Neuronal stem cell (in vitro differentiated cells): ENCODE measurements around the gene PDZD2.

Source experiments
- DNase-seq: peaks from one replicate; pipeline ENCODE4 v3.0.0-alpha.2; 2013; ENCODE audit warnings: low spot score
- H2AFZ ChIP-seq: one replicate; pipeline ENCODE4 v1.6.1; 2013; ENCODE audit warnings: mild to moderate bottlenecking, low read length, inconsistent platforms
- H2AK5ac ChIP-seq: 2 replicates; pipeline ENCODE4 v1.6.1; 2013; ENCODE audit warnings: low read depth, mild to moderate bottlenecking, inconsistent platforms, low read length, moderate library complexity, mixed read lengths
- H2BK120ac ChIP-seq: 2 replicates; pipeline ENCODE4 v1.6.1; 2013; ENCODE audit warnings: low read depth, mild to moderate bottlenecking, inconsistent platforms, low read length, moderate library complexity, mixed read lengths
- H2BK12ac ChIP-seq: one replicate; pipeline ENCODE4 v1.6.1; 2013; ENCODE audit warnings: low read length, inconsistent platforms
- H2BK15ac ChIP-seq: 2 replicates; pipeline ENCODE4 v1.6.1; 2013; ENCODE audit warnings: mild to moderate bottlenecking, low read length, inconsistent platforms, mixed read lengths
- H2BK5ac ChIP-seq: one replicate; pipeline ENCODE4 v1.6.1; 2013; ENCODE audit warnings: inconsistent platforms, mild to moderate bottlenecking, low read length, moderate library complexity
- H3K14ac ChIP-seq: one replicate; pipeline ENCODE4 v1.6.1; 2013; ENCODE audit warnings: low read length, inconsistent platforms
- H3K18ac ChIP-seq: 2 replicates; pipeline ENCODE4 v1.6.1; 2013; ENCODE audit warnings: low read length, inconsistent platforms
- H3K23ac ChIP-seq: 2 replicates; pipeline ENCODE4 v1.6.1; 2013; ENCODE audit warnings: low read depth, mild to moderate bottlenecking, mixed read lengths, low read length, inconsistent platforms; ENCODE audit not compliant: poor library complexity
- H3K27ac ChIP-seq: replicated peaks from 3 replicates; pipeline ENCODE4 v1.5.1; 2013; ENCODE audit warnings: low read length, inconsistent platforms
- H3K27me3 ChIP-seq, 3 experiments: 2 replicates each; pipeline ENCODE4 v1.6.1; 2013; ENCODE audit warnings: low read length in 3 of 3, mild to moderate bottlenecking in 2 of 3, inconsistent platforms in 1 of 3, low read depth in 1 of 3, mixed read lengths in 1 of 3, moderate library complexity in 1 of 3; ENCODE audit not compliant: control insufficient read depth in 3 of 3, insufficient read depth in 3 of 3
- H3K36me3 ChIP-seq, 2 donors: replicated peaks in 1 of 2; 2 replicates each; pipeline ENCODE4 v1.6.1; 2013; ENCODE audit warnings: low read length in 2 of 2; ENCODE audit not compliant: control insufficient read depth in 2 of 2, insufficient read depth in 2 of 2
- H3K4ac ChIP-seq: 2 replicates; pipeline ENCODE4 v1.6.1; 2013; ENCODE audit warnings: inconsistent platforms, mild to moderate bottlenecking, low read length, moderate library complexity
- H3K4me1 ChIP-seq, 2 donors: 1 replicate in 1 of 2; 2 replicates in 1 of 2; pipeline ENCODE4 v1.6.1; 2013; ENCODE audit warnings: low read length in 2 of 2, low read depth in 1 of 2; ENCODE audit not compliant: control insufficient read depth in 2 of 2, insufficient read depth in 1 of 2
- H3K4me2 ChIP-seq: one replicate; pipeline ENCODE4 v1.6.1; 2013; ENCODE audit warnings: mild to moderate bottlenecking, low read length, inconsistent platforms; ENCODE audit not compliant: insufficient read depth, poor library complexity, severe bottlenecking
- H3K4me3 ChIP-seq, 2 donors: 2 replicates each; pipeline ENCODE4 v1.5.1; 2013; ENCODE audit warnings: low read length in 2 of 2, mild to moderate bottlenecking in 2 of 2, inconsistent platforms in 1 of 2, moderate library complexity in 1 of 2
- H3K79me1 ChIP-seq: one replicate; pipeline ENCODE4 v1.6.1; 2013; ENCODE audit warnings: low read depth, mild to moderate bottlenecking, inconsistent platforms, low read length, moderate library complexity
- H3K9ac ChIP-seq: one replicate; pipeline ENCODE4 v1.6.1; 2013; ENCODE audit warnings: mild to moderate bottlenecking, low read depth, low read length, inconsistent platforms; ENCODE audit not compliant: poor library complexity
- H3K9me3 ChIP-seq, 2 donors: replicated peaks in 1 of 2; 2 replicates each; pipeline versions ENCODE3 to v1.6.1; 2013; ENCODE audit warnings: low read length in 2 of 2, mild to moderate bottlenecking in 2 of 2, inconsistent platforms in 1 of 2, low read depth in 1 of 2, mixed read lengths in 1 of 2, moderate library complexity in 1 of 2; ENCODE audit not compliant: control insufficient read depth in 2 of 2, insufficient read depth in 1 of 2
- H4K8ac ChIP-seq: one replicate; pipeline ENCODE4 v1.6.1; 2013; ENCODE audit warnings: low read depth, mild to moderate bottlenecking, inconsistent platforms, low read length, moderate library complexity
- H4K91ac ChIP-seq: one replicate; pipeline ENCODE4 v1.6.1; 2013; ENCODE audit warnings: low read length, low read depth, mild to moderate bottlenecking, inconsistent platforms; ENCODE audit not compliant: poor library complexity
- WGBS, 2 donors: extraction: QIAGEN DNeasy Blood & Tissue Kit; methylation state at CpG; one replicate each; pipeline ENCODE4 v1.1.7; 2013; ENCODE audit warnings: missing lambda C conversion rate in 2 of 2, mixed read lengths in 1 of 2; ENCODE audit not compliant: insufficient read length in 2 of 2, insufficient replicate concordance in 1 of 2; ENCODE audit errors: extremely low coverage in 2 of 2; 5-methylcytosine and 5-hydroxymethylcytosine counted together

The PDZD2 gene

GRCh38 chr5:31607546-31607945 is 31.4 kb upstream of the PDZD2 start:
- no CpG with 5 or more reads among the region's 2 CpGs for WGBS, 2 donors
- no peaks in the 10 kb centered on the region for H3K4me1 ChIP-seq
- H3K27me3 ChIP-seq = no peaks in the 10 kb centered on the region
- H3K79me1 ChIP-seq = no peaks in the 10 kb centered on the region
- H3K27ac ChIP-seq = no peak overlapping the region
- H3K9ac ChIP-seq = no peak overlapping the region
- no peak overlapping the region for H2BK5ac ChIP-seq
- no peak overlapping the region for H3K4me3 ChIP-seq
- no peaks in the 10 kb centered on the region for H3K36me3 ChIP-seq
- H3K14ac ChIP-seq = no peak overlapping the region
- no peak for DNase-seq
- no peak overlapping the region for H2AFZ ChIP-seq
- H2BK15ac ChIP-seq = no peak overlapping the region
- H3K4ac ChIP-seq = no peak overlapping the region
- no peak overlapping the region for H4K91ac ChIP-seq
- no peak overlapping the region for H2BK120ac ChIP-seq
- no peak overlapping the region for H3K18ac ChIP-seq
- H4K8ac ChIP-seq = no peak overlapping the region
- no peak overlapping the region for H2BK12ac ChIP-seq
- no peaks in the 10 kb centered on the region for H3K9me3 ChIP-seq
- no peak overlapping the region for H3K23ac ChIP-seq
- H2AK5ac ChIP-seq = no peak overlapping the region
- no peak overlapping the region for H3K4me2 ChIP-seq

- Histone ChIP-seq H3K9me3 (no peaks in the 10 kb centered on the region), H3K4me3 (no peak overlapping the region), H3K18ac (no peak overlapping the region), H2BK12ac (no peak overlapping the region), H2AK5ac (no peak overlapping the region), H3K4me1 (no peaks in the 10 kb centered on the region), H2BK15ac (no peak overlapping the region), H2BK120ac (no peak overlapping the region), H4K8ac (no peak overlapping the region), H3K14ac (no peak overlapping the region), H3K27me3 (no peaks in the 10 kb centered on the region), H3K4me2 (no peak overlapping the region), H3K23ac (no peak overlapping the region), H2BK5ac (no peak overlapping the region), H4K91ac (no peak overlapping the region), H3K9ac (no peak overlapping the region), H3K79me1 (no peaks in the 10 kb centered on the region), H3K27ac (no peak overlapping the region), H3K36me3 (no peaks in the 10 kb centered on the region), H2AFZ (no peak overlapping the region), H3K4ac (no peak overlapping the region)
- no peak for DNase-seq
- no CpG with 5 or more reads among the region's 2 CpGs for WGBS, 2 donors
These were observed 27.9 kb upstream of the PDZD2 start for GRCh38 chr5:31611002-31611401.

- no peak overlapping the region for H3K23ac ChIP-seq
- no peak for DNase-seq
- H3K9me3 ChIP-seq = no peaks in the 10 kb centered on the region
- no peak overlapping the region for H2AFZ ChIP-seq
- peaks cover 0 to 4% (median 0%) of the 10 kb centered on the region in 3 experiments for H3K27me3 ChIP-seq
- H3K4ac ChIP-seq = no peak overlapping the region
- H4K8ac ChIP-seq = no peak overlapping the region
- H2BK12ac ChIP-seq = no peak overlapping the region
- H3K36me3 ChIP-seq = no peaks in the 10 kb centered on the region
- H3K27ac ChIP-seq = no peak overlapping the region
- no peak overlapping the region for H2BK15ac ChIP-seq
- no peak overlapping the region for H2BK120ac ChIP-seq
- H3K14ac ChIP-seq = no peak overlapping the region
- no peak overlapping the region for H4K91ac ChIP-seq
- H3K4me1 ChIP-seq = peaks cover 2 to 5% of the 10 kb centered on the region in 2 donors
- no peak overlapping the region for H2AK5ac ChIP-seq
- H2BK5ac ChIP-seq = no peak overlapping the region
- no peak overlapping the region for H3K4me2 ChIP-seq
- no peak overlapping the region for H3K18ac ChIP-seq
- WGBS, 2 donors = no CpG with 5 or more reads among the region's 1 CpG
- no peaks in the 10 kb centered on the region for H3K79me1 ChIP-seq
- no peak overlapping the region for H3K4me3 ChIP-seq
- no peak overlapping the region for H3K9ac ChIP-seq
These were observed 25.3 kb upstream of the PDZD2 start for GRCh38 chr5:31613651-31614050.

- WGBS, 2 donors = no CpG with 5 or more reads among the region's 11 CpGs
- Histone ChIP-seq H3K27me3 (peaks cover 0 to 4% (median 0%) of the 10 kb centered on the region in 3 experiments), H2BK12ac (no peak overlapping the region), H3K4ac (no peak overlapping the region), H3K36me3 (no peaks in the 10 kb centered on the region), H2BK5ac (no peak overlapping the region), H3K9ac (no peak overlapping the region), H3K9me3 (no peaks in the 10 kb centered on the region), H4K8ac (no peak overlapping the region), H3K14ac (no peak overlapping the region), H2BK15ac (no peak overlapping the region), H3K27ac (no peak overlapping the region), H3K79me1 (no peaks in the 10 kb centered on the region), H3K18ac (no peak overlapping the region), H2AK5ac (no peak overlapping the region), H2AFZ (no peak overlapping the region), H3K4me2 (no peak overlapping the region), H2BK120ac (no peak overlapping the region), H3K4me1 (peaks cover 2 to 5% of the 10 kb centered on the region in 2 donors), H3K4me3 (no peak overlapping the region), H3K23ac (no peak overlapping the region), H4K91ac (no peak overlapping the region)
- no peak for DNase-seq
These were observed 24.5 kb upstream of the PDZD2 start for GRCh38 chr5:31614151-31615020.
